Stimulated activated CD8-positive, alpha-beta memory T cell treated with anti-CD3 and anti-CD28 coated beads, Interleukin-15, amount 100 ng/mL, for 1 hour (primary cell): ENCODE data around the gene CFAP299.
"Not testable (repeated sequence)": the region's sequence is repeated elsewhere in the genome, so short reads cannot be mapped to it uniquely, and the experiment has no call there.

Source experiments
- DNase-seq: peaks from one replicate; pipeline ENCODE4 v3.0.0-alpha.2; 2020; ENCODE audit warnings: low read depth

CFAP299 gene

GRCh38 chr4:80610845-80611677 is 275.5 kb downstream of the CFAP299 start:
- no peak for DNase-seq

GRCh38 chr4:80611678-80611979 is 276.1 kb downstream of the CFAP299 start:
- no peak for DNase-seq

- no peak for DNase-seq
Observed at GRCh38 chr4:80613470-80613869, 277.9 kb downstream of the CFAP299 start.

- DNase-seq, result no peak
Observed at GRCh38 chr4:80614319-80614718, 278.8 kb downstream of the CFAP299 start.

GRCh38 chr4:80615099-80615498 is 279.6 kb downstream of the CFAP299 start:
- no peak for DNase-seq

- no peak for DNase-seq
Observed at GRCh38 chr4:80619070-80619674, 283.6 kb downstream of the CFAP299 start.

- DNase-seq, result no peak
Observed at GRCh38 chr4:80631861-80632260, 296.3 kb downstream of the CFAP299 start.

- DNase-seq, result no peak
Observed at GRCh38 chr4:80637190-80637589, 301.7 kb downstream of the CFAP299 start.

- no peak for DNase-seq
Observed at GRCh38 chr4:80646061-80646460, 310.5 kb downstream of the CFAP299 start.

- DNase-seq, result no peak
Observed at GRCh38 chr4:80655662-80656061, 320.1 kb downstream of the CFAP299 start.

GRCh38 chr4:80670118-80670517 is 334.6 kb downstream of the CFAP299 start:
- DNase-seq, result not testable (repeated sequence)

- DNase-seq, result no peak
Observed at GRCh38 chr4:80678413-80678812, 342.9 kb downstream of the CFAP299 start.

- DNase-seq, result no peak
Observed at GRCh38 chr4:80680934-80681333, 345.4 kb downstream of the CFAP299 start.

GRCh38 chr4:80685214-80685613 is 349.7 kb downstream of the CFAP299 start:
- DNase-seq, result no peak

- DNase-seq, result not testable (repeated sequence)
Observed at GRCh38 chr4:80687736-80688135, 352.2 kb downstream of the CFAP299 start.

- no peak for DNase-seq
Observed at GRCh38 chr4:80694171-80694570, 358.6 kb downstream of the CFAP299 start.

- DNase-seq, result no peak
Observed at GRCh38 chr4:80705311-80705710, 369.8 kb downstream of the CFAP299 start.

GRCh38 chr4:80709082-80709869 is 373.7 kb downstream of the CFAP299 start:
- no peak for DNase-seq

- no peak for DNase-seq
Observed at GRCh38 chr4:80710748-80711451, 375.4 kb downstream of the CFAP299 start.

- no peak for DNase-seq
Observed at GRCh38 chr4:80711956-80712355, 376.4 kb downstream of the CFAP299 start.

GRCh38 chr4:80713409-80713808 is 377.9 kb downstream of the CFAP299 start:
- no peak for DNase-seq

GRCh38 chr4:80717204-80717603 is 381.7 kb downstream of the CFAP299 start:
- no peak for DNase-seq
